Measurements from ENCODE around the gene PDSS2.

- TF ChIP-seq POLR2AphosphoS5 (IDR thresholded peaks at IDR 0.05), result peak; percentile 13
- TF ChIP-seq, protein P1, sequence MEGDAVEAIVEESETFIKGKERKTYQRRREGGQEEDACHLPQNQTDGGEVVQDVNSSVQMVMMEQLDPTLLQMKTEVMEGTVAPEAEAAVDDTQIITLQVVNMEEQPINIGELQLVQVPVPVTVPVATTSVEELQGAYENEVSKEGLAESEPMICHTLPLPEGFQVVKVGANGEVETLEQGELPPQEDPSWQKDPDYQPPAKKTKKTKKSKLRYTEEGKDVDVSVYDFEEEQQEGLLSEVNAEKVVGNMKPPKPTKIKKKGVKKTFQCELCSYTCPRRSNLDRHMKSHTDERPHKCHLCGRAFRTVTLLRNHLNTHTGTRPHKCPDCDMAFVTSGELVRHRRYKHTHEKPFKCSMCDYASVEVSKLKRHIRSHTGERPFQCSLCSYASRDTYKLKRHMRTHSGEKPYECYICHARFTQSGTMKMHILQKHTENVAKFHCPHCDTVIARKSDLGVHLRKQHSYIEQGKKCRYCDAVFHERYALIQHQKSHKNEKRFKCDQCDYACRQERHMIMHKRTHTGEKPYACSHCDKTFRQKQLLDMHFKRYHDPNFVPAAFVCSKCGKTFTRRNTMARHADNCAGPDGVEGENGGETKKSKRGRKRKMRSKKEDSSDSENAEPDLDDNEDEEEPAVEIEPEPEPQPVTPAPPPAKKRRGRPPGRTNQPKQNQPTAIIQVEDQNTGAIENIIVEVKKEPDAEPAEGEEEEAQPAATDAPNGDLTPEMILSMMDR (IDR thresholded peaks at IDR 0.05), result no peak
- no peak for TF ChIP-seq EP300 (IDR thresholded peaks at IDR 0.05)
Measured at GRCh38 chr6:107495196-107495643, 35.9 kb upstream of the PDSS2 start.

All from gastroesophageal sphincter (tissue), 3 donors.